Measurements from ENCODE around the gene GRHL1. TPM values are rescaled to one million over a fixed set of nuclear protein-coding genes. Genes with fewer than 3 reads are reported as not detected.

Gene GRHL1
- total RNA-seq, 4 donors from 2014 or later, result 0.29 to 1.0 (median 0.75) TPM

- Histone ChIP-seq H3K4me3 (no peak overlapping the region), H3K36me3 (peaks cover 0 to 46% of the 10 kb centered on the region in 2 donors), H3K4me1 (peaks cover 20 to 41% of the 10 kb centered on the region in 2 donors), H3K27ac (peak overlapping the region in 3 of 4 donors; percentile 0 to 95 (median 23)), H3K9me3 (no peaks in the 10 kb centered on the region), H3K27me3 (no peaks in the 10 kb centered on the region)
- no peak for DNase-seq
- no peak for ATAC-seq
- no peak for TF ChIP-seq POLR2A (IDR thresholded peaks at IDR 0.05)
- peak; percentile 45 to 68 (median 55) for TF ChIP-seq CTCF (IDR thresholded peaks at IDR 0.05 in 4 of 5, conservative IDR thresholded peaks at IDR 0.05 in 1 of 5)
- intact Hi-C loops (cut with DNase I; ENCODE audit: low total_unique reads), result loop anchor here (1.0 to 10.0 kb wide), 5 partner anchors 12 to 1546 kb away; partner anchors contain the start of genes CPSF3 and ITGB1BP1
- in situ Hi-C loops (cut with MboI; ENCODE audit: low sequenced_read_pairs in 4 of 4), result loop anchor here (5.0 to 25.0 kb wide), 5 partner anchors 61 to 411 kb away; partner anchors contain the start of gene YWHAQ (in 1 of the 4)
Observed at GRCh38 chr2:10048501-10049171, 97.1 kb downstream of the GRHL1 start.

Other genes with a start within 250 kb of the GRHL1 start
- 1 to 10 TPM; 5.0 to 8.4 (median 7.3) TPM for gene TAF1B, start 108.2 kb upstream of the GRHL1 start, total RNA-seq
- gene KLF11, start 91.9 kb downstream of the GRHL1 start, total RNA-seq, result 10 to 100 TPM in 3 of 4 donors, 1 to 10 TPM in 1; 7.6 to 18.3 (median 12.9) TPM
- gene CYS1, start 128.7 kb downstream of the GRHL1 start, total RNA-seq, result under 1 TPM in 3 of 4 donors, not detected in 1; 0.10 to 0.42 (median 0.18) TPM
- gene RRM2, start 171.0 kb downstream of the GRHL1 start, total RNA-seq, result 1 to 10 TPM in 1 of 4 donors, not detected in 3; 2.0 TPM